MM.1S (cell line): Measurements from ENCODE around the gene CDC14C.

Experiments
- DNase-seq: peaks from one replicate; pipeline ENCODE4 v3.0.0-alpha.2; 2015
- H2AFZ ChIP-seq: fragments of 300-600 bp; sonication (generic); 2 replicates; pipeline ENCODE4 v1.6.0; 2016; ENCODE audit warnings: antibody characterized with exemption, low read length
- H3F3A ChIP-seq: fragments of 300-600 bp; sonication (generic); 2 replicates; pipeline ENCODE4 v1.6.1; 2016; ENCODE audit warnings: mild to moderate bottlenecking, antibody characterized with exemption, low read length, moderate library complexity, mixed read lengths; ENCODE audit not compliant: insufficient read depth
- H3K27ac ChIP-seq: fragments of 300-600 bp; sonication (generic); 2 replicates; pipeline ENCODE4 v1.5.1; 2016; ENCODE audit warnings: mild to moderate bottlenecking, low read length
- H3K27me3 ChIP-seq: fragments of 300-600 bp; sonication (generic); replicated peaks from 2 replicates; pipeline ENCODE4 v1.6.0; 2016; ENCODE audit warnings: low read length; ENCODE audit not compliant: insufficient read depth
- H3K36me3 ChIP-seq: fragments of 300-600 bp; sonication (generic); replicated peaks from 2 replicates; pipeline ENCODE4 v1.6.1; 2016; ENCODE audit warnings: mild to moderate bottlenecking, low read length, mixed read lengths; ENCODE audit not compliant: insufficient read depth
- H3K4me1 ChIP-seq: fragments of 300-600 bp; sonication (generic); 2 replicates; pipeline ENCODE4 v1.6.1; 2016; ENCODE audit warnings: low read length, mixed read lengths
- H3K4me2 ChIP-seq: fragments of 300-600 bp; sonication (generic); 2 replicates; pipeline ENCODE4 v1.6.0; 2016; ENCODE audit warnings: low read depth, low read length
- H3K4me3 ChIP-seq: fragments of 300-600 bp; sonication (generic); 2 replicates; pipeline ENCODE4 v1.5.1; 2016; ENCODE audit warnings: low read length, mixed read lengths
- H3K79me2 ChIP-seq: fragments of 300-600 bp; sonication (generic); 2 replicates; pipeline ENCODE4 v1.6.1; 2016; ENCODE audit warnings: mixed run types, low read length, mixed read lengths
- H3K9ac ChIP-seq: fragments of 300-600 bp; sonication (generic); 2 replicates; pipeline ENCODE4 v1.6.1; 2016; ENCODE audit warnings: low read length, mixed read lengths
- H3K9me2 ChIP-seq: fragments of 300-600 bp; sonication (generic); replicated peaks from 2 replicates; pipeline ENCODE4 v1.6.1; 2016; ENCODE audit warnings: mild to moderate bottlenecking, low read length, mixed read lengths; ENCODE audit not compliant: insufficient read depth
- H3K9me3 ChIP-seq: fragments of 300-600 bp; sonication (generic); replicated peaks from 2 replicates; pipeline ENCODE4 v1.6.1; 2016; ENCODE audit warnings: mild to moderate bottlenecking, low read length, mixed read lengths; ENCODE audit not compliant: insufficient read depth
- H4K20me1 ChIP-seq: fragments of 300-600 bp; sonication (generic); 2 replicates; pipeline ENCODE4 v1.6.1; 2016; ENCODE audit warnings: mild to moderate bottlenecking, low read length, moderate library complexity, mixed read lengths; ENCODE audit not compliant: insufficient read depth
- CTCF ChIP-seq: fragments of 300-600 bp; sonication (generic); IDR thresholded peaks from 2 replicates; pipeline ENCODE4 v1.5.1; 2016; ENCODE audit warnings: antibody characterized with exemption, low read length, mixed read lengths
- EZH2 ChIP-seq: fragments of 300-600 bp; sonication (generic); optimal IDR thresholded peaks from 2 replicates; pipeline ENCODE3; 2017; ENCODE audit warnings: low read depth, mild to moderate bottlenecking, antibody characterized with exemption, low read length, mixed read lengths
- EZH2phosphoT487 ChIP-seq: fragments of 300-600 bp; sonication (generic); IDR thresholded peaks from 2 replicates; pipeline ENCODE4 v1.6.1; 2018; ENCODE audit warnings: antibody characterized with exemption, low read length

The CDC14C gene

GRCh38 chr7:48959676-48960075, 35.3 kb downstream of the CDC14C start:
- Histone ChIP-seq H3K9me3 (no peaks in the 10 kb centered on the region), H3K4me3 (no peak overlapping the region), H3F3A (no peaks in the 10 kb centered on the region), H3K36me3 (no peaks in the 10 kb centered on the region), H2AFZ (no peak overlapping the region), H3K4me1 (no peaks in the 10 kb centered on the region), H3K4me2 (no peak overlapping the region), H3K9ac (no peak overlapping the region), H4K20me1 (no peaks in the 10 kb centered on the region), H3K79me2 (no peaks in the 10 kb centered on the region), H3K27me3 (no peaks in the 10 kb centered on the region), H3K9me2 (no peaks in the 10 kb centered on the region), H3K27ac (no peak overlapping the region)
- no peak for TF ChIP-seq EZH2
- TF ChIP-seq CTCF, result no peak
- no peak for TF ChIP-seq EZH2phosphoT487
- DNase-seq, result no peak

- DNase-seq, result no peak
- H4K20me1 ChIP-seq, result no peaks in the 10 kb centered on the region
- no peaks in the 10 kb centered on the region for H3K79me2 ChIP-seq
- no peak overlapping the region for H3K27ac ChIP-seq
- H3F3A ChIP-seq, result no peaks in the 10 kb centered on the region
- H3K36me3 ChIP-seq, result no peaks in the 10 kb centered on the region
- H3K4me1 ChIP-seq, result no peaks in the 10 kb centered on the region
- H3K4me3 ChIP-seq, result no peak overlapping the region
- H3K27me3 ChIP-seq, result no peaks in the 10 kb centered on the region
- no peaks in the 10 kb centered on the region for H3K9me2 ChIP-seq
- H3K4me2 ChIP-seq, result no peak overlapping the region
- H2AFZ ChIP-seq, result no peak overlapping the region
- H3K9me3 ChIP-seq, result no peaks in the 10 kb centered on the region; the same call in 1 of the 2 replicates
- TF ChIP-seq CTCF (no peak), EZH2 (no peak), EZH2phosphoT487 (no peak)
- no peak overlapping the region for H3K9ac ChIP-seq
Measured at GRCh38 chr7:48962821-48963505, 38.6 kb downstream of the CDC14C start.

GRCh38 chr7:48964074-48964473, 39.7 kb downstream of the CDC14C start:
- Histone ChIP-seq H3K4me2 (no peak overlapping the region), H3K27me3 (no peaks in the 10 kb centered on the region), H3K79me2 (no peaks in the 10 kb centered on the region), H3K9ac (no peak overlapping the region), H4K20me1 (no peaks in the 10 kb centered on the region), H3K4me1 (no peaks in the 10 kb centered on the region), H3K9me2 (no peaks in the 10 kb centered on the region), H3K27ac (no peak overlapping the region), H2AFZ (no peak overlapping the region), H3K36me3 (no peaks in the 10 kb centered on the region), H3F3A (no peaks in the 10 kb centered on the region), H3K9me3 (no peaks in the 10 kb centered on the region; the same call in 1 of the 2 replicates), H3K4me3 (no peak overlapping the region)
- TF ChIP-seq CTCF, result no peak
- no peak for TF ChIP-seq EZH2phosphoT487
- TF ChIP-seq EZH2, result no peak
- DNase-seq, result no peak
